NB4 (cell line): ENCODE measurements around the gene HACL1.

Source experiments
- DNase-seq: peaks from one replicate; pipeline ENCODE4 v3.0.0; 2010; ENCODE audit warnings: low read depth
- H3K4me3 ChIP-seq: one replicate; pipeline ENCODE4 v1.5.1; 2011; ENCODE audit warnings: mild to moderate bottlenecking, low read depth, low read length, moderate library complexity
- CTCF ChIP-seq: IDR thresholded peaks from one replicate; pipeline ENCODE4 v1.5.1; 2012; ENCODE audit warnings: low read depth, low read length
- MAX ChIP-seq: IDR thresholded peaks from 2 replicates; pipeline ENCODE4 v1.6.1; 2011; ENCODE audit warnings: low read depth, low read length
- MYC ChIP-seq: IDR thresholded peaks from 2 replicates; pipeline ENCODE4 v1.6.1; 2011; ENCODE audit warnings: low read depth, low read length
- POLR2A ChIP-seq: IDR thresholded peaks from 2 replicates; pipeline ENCODE4 v1.6.1; 2011; ENCODE audit warnings: mild to moderate bottlenecking; ENCODE audit not compliant: insufficient read length; ENCODE audit errors: extremely low read depth

HACL1 gene

GRCh38 chr3:15563190-15563589 lies 38.2 kb downstream of the HACL1 start:
- H3K4me3 ChIP-seq: no peak overlapping the region
- DNase-seq: no peak
- no peak for TF ChIP-seq MAX
- TF ChIP-seq MYC: no peak
- TF ChIP-seq CTCF: no peak
- TF ChIP-seq POLR2A: no peak

GRCh38 chr3:15562560-15562959 lies 38.8 kb downstream of the HACL1 start:
- TF ChIP-seq POLR2A: no peak
- TF ChIP-seq MYC: no peak
- no peak for TF ChIP-seq CTCF
- TF ChIP-seq MAX: no peak
- DNase-seq: no peak
- H3K4me3 ChIP-seq: no peak overlapping the region

- no peak for DNase-seq
- no peak overlapping the region for H3K4me3 ChIP-seq
- TF ChIP-seq MYC (no peak), MAX (no peak), CTCF (no peak), POLR2A (no peak)
Observed at GRCh38 chr3:15558581-15558980, 42.8 kb downstream of the HACL1 start.

GRCh38 chr3:15557511-15557946 lies 43.8 kb downstream of the HACL1 start:
- TF ChIP-seq MYC: 0 out of 2 replicates have a peak, but pooled peaks have one; percentile 19
- TF ChIP-seq POLR2A: no peak
- TF ChIP-seq CTCF: peak; percentile 20
- peak; percentile 34; the same call in 1 of the 2 replicates for TF ChIP-seq MAX
- DNase-seq: peak; percentile 80
- no peak overlapping the region for H3K4me3 ChIP-seq

GRCh38 chr3:15556512-15556911 lies 44.9 kb downstream of the HACL1 start:
- no peak for TF ChIP-seq CTCF
- TF ChIP-seq MYC: no peak
- no peak for TF ChIP-seq POLR2A
- TF ChIP-seq MAX: no peak
- no peak overlapping the region for H3K4me3 ChIP-seq
- DNase-seq: peak; percentile 13

- TF ChIP-seq MYC: no peak
- no peak for TF ChIP-seq POLR2A
- TF ChIP-seq MAX: no peak
- no peak for TF ChIP-seq CTCF
- DNase-seq: no peak
- no peak overlapping the region for H3K4me3 ChIP-seq
Observed at GRCh38 chr3:15553749-15554148, 47.6 kb downstream of the HACL1 start.
